HUES48 (cell line): ENCODE results near the gene NTN3.
"Not testable (repeated sequence)": the region's sequence is repeated elsewhere in the genome, so short reads cannot be mapped to it uniquely, and the experiment has no call there.

ENCODE experiments used
- H3K27ac ChIP-seq: one replicate; pipeline ENCODE4 v1.7.0; 2013; ENCODE audit warnings: low read depth, low read length, inconsistent platforms
- H3K27me3 ChIP-seq: 2 replicates; pipeline ENCODE4 v1.6.1; 2013; ENCODE audit warnings: mild to moderate bottlenecking, low read length; ENCODE audit not compliant: control insufficient read depth, insufficient read depth
- H3K36me3 ChIP-seq: 2 replicates; pipeline ENCODE4 v1.6.1; 2013; ENCODE audit warnings: low read length; ENCODE audit not compliant: control insufficient read depth, insufficient read depth
- H3K4me1 ChIP-seq: 2 replicates; pipeline ENCODE4 v1.6.1; 2013; ENCODE audit warnings: mild to moderate bottlenecking, low read length; ENCODE audit not compliant: control insufficient read depth, insufficient read depth
- H3K4me3 ChIP-seq: 2 replicates; pipeline ENCODE4 v1.5.1; 2013; ENCODE audit warnings: mild to moderate bottlenecking, low read depth, low read length
- H3K9ac ChIP-seq: 2 replicates; pipeline ENCODE4 v1.6.1; 2013; ENCODE audit warnings: mild to moderate bottlenecking, low read depth, low read length, moderate library complexity
- H3K9me3 ChIP-seq: 2 replicates; pipeline ENCODE4 v1.6.1; 2013; ENCODE audit warnings: low read length; ENCODE audit not compliant: control insufficient read depth, insufficient read depth

NTN3 gene

DNA sequence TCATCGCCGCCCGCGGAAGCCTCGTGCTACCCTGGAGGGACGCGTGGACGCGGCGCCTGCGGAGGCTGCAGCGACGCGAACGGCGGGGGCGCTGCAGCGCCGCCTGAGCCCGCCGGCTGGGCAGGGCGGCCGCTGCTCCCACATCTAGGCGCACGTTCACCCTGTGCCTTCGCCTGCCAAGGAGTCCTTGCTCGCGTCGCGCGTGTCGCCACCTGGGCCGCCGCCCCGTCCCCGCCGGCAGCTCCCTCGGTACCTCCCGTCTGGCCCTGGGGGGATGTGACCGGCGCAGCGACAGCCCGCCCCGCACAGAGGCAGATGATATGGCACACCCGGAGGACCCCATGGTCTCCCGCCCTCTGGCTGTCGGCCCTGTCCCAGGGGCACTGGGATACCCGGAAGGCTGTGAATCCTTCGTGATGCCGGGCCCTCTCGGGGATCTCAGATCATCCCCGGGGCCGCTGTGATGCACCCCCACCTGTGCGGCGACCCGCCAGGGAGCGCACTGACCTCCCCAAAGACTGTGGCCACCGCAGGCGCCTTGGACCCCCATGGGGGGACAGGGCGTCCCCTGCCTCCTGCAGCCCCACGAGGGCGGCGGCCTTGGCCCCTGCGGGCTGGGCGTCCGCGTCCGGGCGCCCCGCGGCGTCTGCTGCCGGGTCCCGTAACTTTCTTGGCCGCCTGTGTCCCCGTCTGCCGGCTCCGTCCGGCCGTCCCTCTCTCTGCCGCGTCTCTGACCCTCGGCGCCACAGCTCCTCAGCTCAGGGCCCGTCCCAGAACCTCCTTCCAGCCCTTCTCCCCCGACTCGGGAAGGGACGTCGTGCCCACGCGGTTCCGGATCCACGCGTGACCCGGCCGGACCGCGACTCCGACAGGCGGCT is 3.1 kb downstream of the NTN3 start:
- peak overlapping the region; percentile 5 for H3K27ac ChIP-seq
- peak overlapping the region; percentile 35; the same call in 1 of the 2 replicates for H3K9ac ChIP-seq
- peaks cover 15% of the 10 kb centered on the region; the same call in 1 of the 2 replicates for H3K4me1 ChIP-seq
- no peaks in the 10 kb centered on the region for H3K36me3 ChIP-seq
- peaks cover 55% of the 10 kb centered on the region for H3K27me3 ChIP-seq
- no peaks in the 10 kb centered on the region for H3K9me3 ChIP-seq
- peak overlapping the region; percentile 60 for H3K4me3 ChIP-seq

GRCh38 chr16:2474877-2475412 is 3.8 kb downstream of the NTN3 start, which contains the start of gene TBC1D24:
TSS of gene TBC1D24 (plus strand) at chr16:2475127. CDS start at chr16:2496149, 21,022 bp downstream.
- Histone ChIP-seq H3K4me3 (peak within 1 kb of the TSS; percentile 72), H3K36me3 (no peaks in the 10 kb centered on the region), H3K9ac (peak within 1 kb of the TSS; percentile 35; the same call in 1 of the 2 replicates), H3K27ac (peak within 1 kb of the TSS; percentile 5), H3K9me3 (no peaks in the 10 kb centered on the region), H3K4me1 (peaks cover 10% of the 10 kb centered on the region; the same call in 1 of the 2 replicates), H3K27me3 (peaks cover 49% of the 10 kb centered on the region)

DNA sequence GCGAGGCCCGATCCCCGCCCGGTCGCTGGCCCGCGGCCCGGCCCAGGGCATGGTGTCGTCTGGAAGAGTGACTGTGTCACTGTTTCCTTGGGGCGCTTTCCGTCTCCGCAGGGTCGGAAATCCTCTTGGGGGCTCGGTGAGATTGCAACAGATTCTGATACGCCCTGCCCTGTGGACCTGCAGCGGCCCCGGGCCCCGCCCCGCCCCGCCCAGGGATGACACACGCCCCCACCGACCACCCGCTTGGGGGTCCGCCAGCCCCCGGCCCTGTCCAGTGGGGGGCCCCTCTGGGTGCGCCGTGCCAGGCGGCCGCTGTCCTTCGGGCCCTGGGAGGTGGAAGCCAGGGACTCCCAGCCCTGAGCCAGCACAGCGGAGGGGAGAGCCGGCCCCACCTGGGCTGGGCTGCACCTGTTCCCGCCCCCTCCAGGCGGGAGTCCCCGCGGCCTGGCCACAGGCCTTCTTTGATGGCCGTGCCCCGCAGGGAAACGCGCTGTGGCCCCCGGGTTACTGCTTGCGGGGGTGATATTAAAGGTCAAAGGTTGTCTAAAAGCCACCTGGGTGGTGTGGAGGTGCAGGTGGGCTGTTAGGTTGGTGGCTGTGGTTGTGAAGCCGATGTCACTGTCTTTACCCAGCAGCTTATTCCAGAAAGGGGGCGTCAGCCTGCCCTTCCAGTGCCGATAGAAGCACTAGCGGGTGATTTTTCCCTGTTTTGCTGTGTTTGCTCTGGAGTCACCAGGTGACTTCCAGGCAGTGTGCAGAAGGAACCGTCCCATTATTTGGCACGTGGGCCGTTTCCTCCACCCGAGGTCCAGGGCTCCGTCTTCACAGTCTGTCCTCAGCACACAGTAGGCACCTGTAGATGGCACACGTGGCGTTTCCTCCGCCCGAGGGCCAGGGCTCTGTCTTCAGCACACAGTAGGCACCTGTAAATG is 4.6 kb downstream of the NTN3 start:
- no peaks in the 10 kb centered on the region for H3K9me3 ChIP-seq
- H3K4me1 ChIP-seq: peaks cover 6% of the 10 kb centered on the region; the same call in 1 of the 2 replicates
- H3K36me3 ChIP-seq: no peaks in the 10 kb centered on the region
- peak overlapping the region; percentile 72 for H3K4me3 ChIP-seq
- no peak overlapping the region for H3K27ac ChIP-seq
- H3K27me3 ChIP-seq: peaks cover 42% of the 10 kb centered on the region
- H3K9ac ChIP-seq: no peak overlapping the region

- H3K9ac ChIP-seq: no peak overlapping the region
- H3K36me3 ChIP-seq: no peaks in the 10 kb centered on the region
- H3K27ac ChIP-seq: no peak overlapping the region
- peaks cover 38% of the 10 kb centered on the region for H3K27me3 ChIP-seq
- H3K9me3 ChIP-seq: no peaks in the 10 kb centered on the region
- peaks cover 5% of the 10 kb centered on the region; the same call in 1 of the 2 replicates for H3K4me1 ChIP-seq
- H3K4me3 ChIP-seq: no peak overlapping the region
Measured at GRCh38 chr16:2476345-2476720, 5.2 kb downstream of the NTN3 start.

DNA sequence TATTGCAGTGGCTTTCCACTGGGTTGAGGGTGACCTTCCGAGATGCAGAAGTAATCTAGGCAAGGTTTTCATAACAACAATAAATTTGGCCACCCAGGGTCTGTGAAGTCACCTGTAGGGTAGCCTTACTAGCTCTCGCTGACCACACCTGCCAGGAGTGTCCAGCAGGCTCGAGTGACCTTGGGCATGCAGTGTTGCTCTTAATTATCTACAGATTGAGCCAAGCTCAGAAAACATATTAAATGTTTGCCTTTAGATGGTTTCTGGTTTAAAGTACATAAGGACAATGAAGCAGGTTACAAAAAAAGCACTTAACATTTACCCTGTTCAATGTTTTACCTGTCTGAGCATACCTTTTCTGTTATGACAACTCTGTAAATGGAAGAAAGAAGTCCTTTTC is 5.6 kb downstream of the NTN3 start:
- Histone ChIP-seq H3K9ac (no peak overlapping the region), H3K27ac (no peak overlapping the region), H3K4me1 (peaks cover 5% of the 10 kb centered on the region; the same call in 1 of the 2 replicates), H3K36me3 (no peaks in the 10 kb centered on the region), H3K27me3 (peaks cover 34% of the 10 kb centered on the region), H3K9me3 (no peaks in the 10 kb centered on the region), H3K4me3 (no peak overlapping the region)

GRCh38 chr16:2477327-2477726 is 6.2 kb downstream of the NTN3 start:
- no peaks in the 10 kb centered on the region for H3K36me3 ChIP-seq
- no peak overlapping the region for H3K27ac ChIP-seq
- peaks cover 5% of the 10 kb centered on the region; the same call in 1 of the 2 replicates for H3K4me1 ChIP-seq
- no peak overlapping the region for H3K9ac ChIP-seq
- H3K27me3 ChIP-seq: peaks cover 28% of the 10 kb centered on the region
- no peaks in the 10 kb centered on the region for H3K9me3 ChIP-seq
- no peak overlapping the region for H3K4me3 ChIP-seq

DNA sequence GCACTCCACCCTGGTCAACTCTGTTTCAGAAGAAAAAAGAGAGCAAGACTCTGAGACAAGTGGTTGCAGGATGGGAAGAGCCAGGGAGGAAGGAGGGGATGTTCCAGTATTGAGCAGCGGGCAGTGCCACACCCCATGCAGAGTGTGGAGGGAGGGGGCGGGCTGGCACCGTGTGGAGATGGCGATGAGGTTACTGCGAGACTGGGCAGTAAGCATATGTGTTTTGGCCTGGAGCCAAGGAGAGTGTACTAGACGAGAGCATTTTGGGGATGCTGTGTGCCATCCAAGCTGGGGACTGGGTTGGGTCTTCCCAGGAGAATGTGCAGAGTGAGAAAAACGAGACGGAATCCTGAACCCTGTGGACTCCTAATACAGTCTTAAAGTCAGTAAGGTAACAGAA is 7.2 kb downstream of the NTN3 start:
- Histone ChIP-seq H3K27me3 (peaks cover 18% of the 10 kb centered on the region), H3K9me3 (no peaks in the 10 kb centered on the region), H3K27ac (no peak overlapping the region), H3K9ac (no peak overlapping the region), H3K36me3 (no peaks in the 10 kb centered on the region), H3K4me1 (peaks cover 5% of the 10 kb centered on the region; the same call in 1 of the 2 replicates), H3K4me3 (no peak overlapping the region)

GRCh38 chr16:2479996-2480395 is 8.9 kb downstream of the NTN3 start:
- not testable (repeated sequence) for H3K4me3 ChIP-seq, H3K9me3 ChIP-seq, H3K27me3 ChIP-seq, H3K9ac ChIP-seq, H3K27ac ChIP-seq, H3K36me3 ChIP-seq, H3K4me1 ChIP-seq

- 0 out of 2 replicates have a peak, but pooled peaks cover 4% of the 10 kb centered on the region for H3K27me3 ChIP-seq
- peaks cover under 1% of the 10 kb centered on the region; the same call in 1 of the 2 replicates for H3K4me1 ChIP-seq
- no peak overlapping the region for H3K9ac ChIP-seq
- H3K4me3 ChIP-seq: no peak overlapping the region
- no peaks in the 10 kb centered on the region for H3K36me3 ChIP-seq
- H3K9me3 ChIP-seq: no peaks in the 10 kb centered on the region
- no peak overlapping the region for H3K27ac ChIP-seq
Measured at GRCh38 chr16:2480948-2481347, 9.9 kb downstream of the NTN3 start.

GRCh38 chr16:2481676-2482075 is 10.6 kb downstream of the NTN3 start:
- H3K9ac ChIP-seq: no peak overlapping the region
- no peak overlapping the region for H3K4me3 ChIP-seq
- H3K36me3 ChIP-seq: no peaks in the 10 kb centered on the region
- no peaks in the 10 kb centered on the region for H3K4me1 ChIP-seq
- no peaks in the 10 kb centered on the region for H3K9me3 ChIP-seq
- no peak overlapping the region for H3K27ac ChIP-seq
- H3K27me3 ChIP-seq: no peaks in the 10 kb centered on the region
